GM12892 (cell line): ENCODE measurements around the gene TMCO2.

ENCODE experiments used
- DNase-seq: peaks from one replicate; pipeline ENCODE4 v3.0.0; 2011; ENCODE audit not compliant: insufficient read length
- FAIRE-seq: peaks from 2 replicates; lab custom pipeline; 2011; peaks lifted over from hg19 to GRCh38; lab: Jason Lieb, UNC
- POLR2A ChIP-seq: IDR thresholded peaks from 2 replicates; pipeline ENCODE4 v1.6.1; 2011; ENCODE audit warnings: low read depth, low read length, control low read depth
- POLR2AphosphoS5 ChIP-seq: IDR thresholded peaks from 2 replicates; pipeline ENCODE4 v1.6.1; 2011; ENCODE audit warnings: low read depth, low read length, control low read depth
- TAF1 ChIP-seq: IDR thresholded peaks from 2 replicates; pipeline ENCODE4 v1.6.1; 2011; ENCODE audit warnings: low read depth, mild to moderate bottlenecking, control low read depth, low read length, borderline replicate concordance

Gene TMCO2

DNA sequence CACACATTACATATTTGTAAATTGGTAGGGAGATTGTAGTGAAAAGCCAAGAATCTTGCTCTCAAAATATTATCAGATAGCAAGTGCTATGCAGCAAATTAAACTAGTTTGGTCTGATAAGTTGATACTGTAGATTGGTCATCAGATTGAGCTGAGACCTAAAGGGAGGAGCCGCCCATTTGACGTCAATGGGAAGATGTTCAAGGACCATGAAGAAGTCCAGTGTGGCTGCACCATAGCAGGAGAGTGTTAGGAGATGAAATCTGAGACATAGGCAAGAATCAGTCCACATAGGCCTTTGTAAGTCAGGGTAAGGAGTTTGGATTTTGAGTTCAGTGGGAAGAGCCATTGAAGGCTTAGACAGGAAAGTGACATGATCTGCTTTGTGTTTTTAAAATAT, 26.6 kb downstream of the TMCO2 start:
- FAIRE-seq: peak; percentile 14
- no peak for DNase-seq
- TF ChIP-seq TAF1: no peak

DNA sequence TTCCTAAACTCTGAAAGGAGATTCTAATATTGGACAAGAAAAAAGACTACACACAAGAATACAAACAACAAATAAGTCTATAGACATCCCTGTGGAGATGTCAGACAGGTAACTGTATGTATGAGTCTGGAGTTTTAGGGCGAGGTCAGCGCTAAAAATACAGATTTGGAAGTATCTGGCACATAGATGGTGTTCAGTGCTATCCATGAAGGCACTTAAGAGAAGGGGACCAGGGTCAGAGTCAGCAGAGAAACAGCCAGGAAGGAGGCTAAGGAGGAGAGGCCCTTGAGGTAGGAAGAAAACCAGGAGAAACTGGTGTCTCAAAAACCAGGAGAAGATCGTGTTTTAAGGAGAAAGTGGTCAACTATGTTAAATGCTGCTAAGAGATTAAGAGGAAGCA, 28.4 kb downstream of the TMCO2 start:
- FAIRE-seq (no peak), DNase-seq (no peak)
- TF ChIP-seq TAF1 (no peak), POLR2A (no peak), POLR2AphosphoS5 (no peak)

DNA sequence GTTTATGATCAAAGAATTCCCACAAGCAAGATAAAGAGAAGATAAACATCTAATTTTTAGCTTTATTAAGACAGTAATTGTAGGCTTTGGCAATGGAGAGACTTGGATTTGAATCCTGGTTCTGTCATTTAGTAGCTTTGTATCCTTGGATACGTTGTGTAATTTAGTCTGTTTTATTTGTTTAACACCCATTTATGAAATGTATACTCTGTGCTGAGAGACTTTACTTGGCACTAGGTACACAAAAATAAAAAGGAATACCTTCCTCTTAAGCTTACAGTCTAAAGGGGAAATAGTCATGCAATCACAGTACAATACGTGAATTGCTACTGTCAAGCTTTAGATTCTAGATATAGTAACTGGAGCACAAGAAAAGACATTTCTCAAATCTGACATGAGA, 34.1 kb downstream of the TMCO2 start:
- no peak for DNase-seq
- no peak for TF ChIP-seq POLR2A
- no peak for TF ChIP-seq TAF1
- TF ChIP-seq POLR2AphosphoS5: no peak
- no peak for FAIRE-seq

DNA sequence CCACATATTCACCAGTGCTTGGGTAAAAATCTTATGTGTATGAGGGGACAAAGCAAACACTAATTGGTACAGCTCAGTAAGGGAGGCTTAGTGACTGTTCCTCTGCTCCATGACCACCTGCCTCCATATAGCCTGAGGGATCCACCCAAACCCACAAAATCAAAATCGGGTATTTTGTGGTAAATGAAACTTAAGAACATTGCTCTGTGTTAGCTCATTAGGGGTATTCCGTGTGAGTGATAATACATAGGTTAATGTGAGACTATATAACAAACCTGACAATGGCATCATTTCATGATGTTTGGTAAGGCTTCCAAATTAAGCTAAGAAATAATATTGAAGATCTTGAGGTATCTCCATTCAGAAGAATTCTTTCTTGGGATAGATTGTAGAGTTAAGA, 43.6 kb downstream of the TMCO2 start:
- no peak for DNase-seq
- FAIRE-seq: no peak
- TF ChIP-seq POLR2AphosphoS5 (no peak), POLR2A (no peak), TAF1 (no peak)

DNA sequence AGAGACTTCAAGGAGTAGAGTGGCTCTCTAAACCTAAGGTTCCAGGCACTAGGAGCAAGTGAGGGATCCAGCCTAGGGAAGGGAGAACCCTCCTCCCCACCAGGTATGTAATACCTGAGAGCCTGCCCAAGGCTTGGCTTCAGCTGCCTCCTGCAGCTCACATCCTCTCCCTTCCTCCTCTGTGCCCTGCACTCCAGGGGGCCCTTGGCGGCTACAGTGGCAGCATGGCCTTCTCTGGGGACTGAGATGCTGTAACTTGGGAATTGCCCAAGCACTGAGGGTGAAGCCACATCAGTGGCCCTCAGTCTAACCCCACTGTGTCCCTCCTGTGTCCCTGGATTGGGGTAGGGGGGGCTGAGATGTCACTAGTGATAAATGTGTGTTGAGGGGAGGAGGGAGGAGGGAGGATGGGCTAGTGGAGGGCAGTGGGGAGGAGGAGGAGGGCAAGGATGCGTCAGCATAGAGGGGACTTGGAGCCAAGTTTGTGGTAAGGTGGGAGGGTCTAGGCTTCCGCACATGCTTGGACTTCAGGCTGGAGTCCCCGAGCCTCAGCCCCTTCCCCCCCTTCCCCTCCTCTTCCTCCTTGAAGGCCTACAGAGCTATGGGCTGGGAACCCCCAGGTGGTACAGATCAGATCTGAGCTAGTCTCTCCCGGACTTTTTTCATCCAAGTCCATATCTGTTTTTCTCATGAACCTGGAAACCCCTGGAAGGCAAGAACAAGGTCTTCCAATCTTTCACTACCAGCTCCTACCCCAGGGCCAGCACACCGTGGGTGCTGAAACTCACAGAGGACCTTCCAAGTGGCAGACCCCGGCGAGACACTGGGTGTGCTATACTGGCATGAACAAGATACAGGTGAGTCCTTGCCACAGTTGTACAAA, 51.9 kb downstream of the TMCO2 start:
- TF ChIP-seq POLR2A (peak; percentile 23; the same call in 1 of the 2 replicates), TAF1 (no peak), POLR2AphosphoS5 (peak; percentile 12; the same call in 1 of the 2 replicates)
- no peak for FAIRE-seq
- no peak for DNase-seq

DNA sequence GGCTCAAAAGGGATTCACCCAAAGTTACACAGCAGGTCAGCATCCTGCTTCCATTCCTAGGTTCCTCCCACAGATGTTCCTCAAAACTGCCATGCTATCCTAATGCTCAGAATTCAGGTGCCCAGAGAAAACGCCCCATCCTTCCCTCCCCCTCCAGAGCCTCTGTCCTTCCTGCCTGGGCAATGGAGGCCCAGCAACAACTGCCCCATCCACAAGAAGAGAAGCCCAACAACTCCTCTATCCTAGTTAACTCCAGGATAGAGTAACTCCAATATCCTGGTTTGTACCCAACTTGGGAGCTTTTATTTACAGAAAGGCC, 52.5 kb downstream of the TMCO2 start:
- TF ChIP-seq POLR2AphosphoS5 (no peak), POLR2A (no peak), TAF1 (no peak)
- FAIRE-seq (no peak), DNase-seq (no peak)

DNA sequence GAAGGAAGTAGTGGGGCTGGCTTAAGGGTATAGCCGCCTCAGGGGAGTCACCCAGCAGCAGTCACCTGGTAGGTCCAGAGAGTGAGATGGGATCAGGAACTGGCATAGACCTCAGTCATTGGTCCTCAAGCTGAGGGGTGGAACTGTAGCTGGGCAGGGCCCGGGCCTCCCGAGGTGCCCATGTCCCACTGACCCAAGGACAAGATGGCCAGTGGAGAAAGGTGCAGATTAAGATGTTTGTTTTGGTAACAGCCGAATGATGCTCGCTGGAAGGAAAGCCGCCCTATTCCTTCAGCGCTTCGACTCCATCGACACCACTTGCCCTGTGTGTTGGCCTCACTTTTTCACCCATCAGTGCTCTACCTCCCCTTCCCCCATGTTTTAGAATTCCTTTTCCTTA, 52.9 kb downstream of the TMCO2 start:
- no peak for TF ChIP-seq TAF1
- no peak for TF ChIP-seq POLR2A
- no peak for TF ChIP-seq POLR2AphosphoS5
- FAIRE-seq: no peak
- DNase-seq: no peak

DNA sequence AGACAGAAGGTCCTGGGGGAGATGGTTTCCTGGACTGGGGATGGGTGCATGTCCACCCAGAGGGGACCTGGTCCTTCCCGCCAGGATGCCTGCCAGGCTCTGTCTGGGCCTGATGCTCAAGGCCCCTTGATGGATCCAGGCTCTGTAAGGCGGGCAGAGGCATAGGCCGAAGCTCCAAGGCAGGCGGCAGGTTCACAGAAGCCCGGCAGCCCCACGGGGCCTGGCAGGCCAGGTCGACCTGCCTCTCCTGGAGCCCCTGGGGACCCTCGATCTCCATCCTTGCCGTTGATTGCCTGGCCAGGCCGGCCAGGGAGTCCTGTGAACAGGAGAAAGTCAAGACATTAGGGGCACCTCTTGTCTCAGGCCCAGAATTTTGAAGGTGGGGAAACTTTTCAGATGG, 53.3 kb downstream of the TMCO2 start:
- no peak for TF ChIP-seq POLR2A
- DNase-seq: no peak
- FAIRE-seq: no peak
